Sigmoid colon (tissue), 7 donors: Measurements from ENCODE around the gene BBOF1. TPM values are rescaled to one million over a fixed set of nuclear protein-coding genes. Genes with fewer than 3 reads are reported as not detected.

Experiments
- DNase-seq: peaks from one replicate; pipeline ENCODE4 v3.0.0-alpha.2; 2019
- H3K27ac ChIP-seq, 4 donors: fragments of 200-600 bp; sonication (generic); one replicate each; pipeline ENCODE4 v1.5.1; 2016 to 2019; ENCODE audit warnings: mild to moderate bottlenecking in 1 of 4
- H3K27me3 ChIP-seq, 3 donors: fragments of 200-600 bp; sonication (generic); one replicate each; pipeline ENCODE4 v1.5.1; 2019; ENCODE audit warnings: mild to moderate bottlenecking in 1 of 3
- H3K36me3 ChIP-seq, 4 donors: fragments of 200-600 bp; sonication (generic); one replicate each; pipeline ENCODE4 v1.5.1; 2016 to 2019
- H3K4me1 ChIP-seq, 4 donors: fragments of 200-600 bp; sonication (generic); one replicate each; pipeline ENCODE4 v1.5.1; 2017 to 2019
- H3K4me3 ChIP-seq, 4 donors: fragments of 200-600 bp; sonication (generic); one replicate each; pipeline ENCODE4 v1.5.1; 2017 to 2019; ENCODE audit warnings: mild to moderate bottlenecking in 2 of 4, moderate library complexity in 1 of 4
- H3K9me3 ChIP-seq, 4 donors: fragments of 200-600 bp in 3 of 4; sonication (generic) in 3 of 4; one replicate each; pipeline versions ENCODE4 v1.5.1 to v1.6.1; 2013 to 2019
- EP300 ChIP-seq, 4 donors: sonication (generic); formaldehyde crosslinking; IDR thresholded peaks; one replicate each; pipeline ENCODE4 v1.6.1; 2017; ENCODE audit warnings: antibody characterized with exemption in 4 of 4
- POLR2A ChIP-seq, 2 donors: fragments of 450-650 bp; IDR thresholded peaks; one replicate each; pipeline ENCODE4 v1.6.1; 2016; ENCODE audit warnings: antibody characterized with exemption in 2 of 2, mild to moderate bottlenecking in 2 of 2, moderate library complexity in 2 of 2
- POLR2AphosphoS5 ChIP-seq, 4 donors: sonication (generic); formaldehyde crosslinking; IDR thresholded peaks; one replicate each; pipeline ENCODE4 v1.6.1; 2017; ENCODE audit warnings: antibody characterized with exemption in 4 of 4
- WGBS, 2 donors: extraction: QIAGEN DNeasy Blood & Tissue Kit; methylation state at CpG; one replicate each; pipeline ENCODE4 v1.1.7; 2013; 5-methylcytosine and 5-hydroxymethylcytosine counted together
- intact Hi-C: fragments of 100-400 bp; cut with DNase I; formaldehyde crosslinking; loops from one replicate; pipeline ENCODE4 v1.15.1; 2023
- polyA plus RNA-seq, 3 donors: library from polyadenylated mRNA; stranded (reverse); fragments of 200-250 nt; gene quantifications; one replicate each; pipeline ENCODE4 v1.2.3, GENCODE V29; 2013
- total RNA-seq, 4 donors: library from RNA; depleted of rRNA; stranded (reverse); fragments of >200 nt; gene quantifications; one replicate each; pipeline ENCODE4 v1.1.0, GENCODE V29; 2016
- TF ChIP-seq, protein P1 (sequence below), 4 experiments: fragments of 450-650 bp in 3 of 4; fragments of 200-600 bp in 1 of 4; IDR thresholded peaks; one replicate each; pipeline ENCODE4 v1.5.1; 2016 to 2019; ENCODE audit warnings: antibody characterized with exemption in 4 of 4, mild to moderate bottlenecking in 3 of 4, moderate library complexity in 2 of 4
- donor health status: healthy with polysubstance abuse.
- donor health status: Bipolar disorder and iron deficiency.
- donor health status: healthy.

Gene BBOF1
- total and polyA plus RNA-seq, 7 donors, result 2.5 to 13.6 (median 8.9) TPM

GRCh38 chr14:74065746-74066575 is 46.8 kb downstream of the BBOF1 start:
- WGBS, 2 donors, result 90% methylated on average over 3 of the region's 3 CpGs
- no peaks in the 10 kb centered on the region for H3K27me3 ChIP-seq
- no peaks in the 10 kb centered on the region for H3K4me1 ChIP-seq
- H3K27ac ChIP-seq, result no peak overlapping the region
- no peak for DNase-seq
- H3K36me3 ChIP-seq, result peaks cover 6 to 97% (median 33%) of the 10 kb centered on the region in 4 donors
- TF ChIP-seq, protein P1, sequence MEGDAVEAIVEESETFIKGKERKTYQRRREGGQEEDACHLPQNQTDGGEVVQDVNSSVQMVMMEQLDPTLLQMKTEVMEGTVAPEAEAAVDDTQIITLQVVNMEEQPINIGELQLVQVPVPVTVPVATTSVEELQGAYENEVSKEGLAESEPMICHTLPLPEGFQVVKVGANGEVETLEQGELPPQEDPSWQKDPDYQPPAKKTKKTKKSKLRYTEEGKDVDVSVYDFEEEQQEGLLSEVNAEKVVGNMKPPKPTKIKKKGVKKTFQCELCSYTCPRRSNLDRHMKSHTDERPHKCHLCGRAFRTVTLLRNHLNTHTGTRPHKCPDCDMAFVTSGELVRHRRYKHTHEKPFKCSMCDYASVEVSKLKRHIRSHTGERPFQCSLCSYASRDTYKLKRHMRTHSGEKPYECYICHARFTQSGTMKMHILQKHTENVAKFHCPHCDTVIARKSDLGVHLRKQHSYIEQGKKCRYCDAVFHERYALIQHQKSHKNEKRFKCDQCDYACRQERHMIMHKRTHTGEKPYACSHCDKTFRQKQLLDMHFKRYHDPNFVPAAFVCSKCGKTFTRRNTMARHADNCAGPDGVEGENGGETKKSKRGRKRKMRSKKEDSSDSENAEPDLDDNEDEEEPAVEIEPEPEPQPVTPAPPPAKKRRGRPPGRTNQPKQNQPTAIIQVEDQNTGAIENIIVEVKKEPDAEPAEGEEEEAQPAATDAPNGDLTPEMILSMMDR (IDR thresholded peaks at IDR 0.05), result no peak
- TF ChIP-seq POLR2AphosphoS5 (IDR thresholded peaks at IDR 0.05) (no peak), POLR2A (IDR thresholded peaks at IDR 0.05) (no peak)
- no peaks in the 10 kb centered on the region for H3K9me3 ChIP-seq
- H3K4me3 ChIP-seq, result no peak overlapping the region
- intact Hi-C loops, result no loop called here

- Histone ChIP-seq H3K4me3 (no peak overlapping the region), H3K9me3 (no peaks in the 10 kb centered on the region), H3K36me3 (peaks cover 0 to 20% (median 3%) of the 10 kb centered on the region in 4 donors), H3K4me1 (no peaks in the 10 kb centered on the region), H3K27ac (no peak overlapping the region), H3K27me3 (no peaks in the 10 kb centered on the region)
- WGBS, 2 donors, result 46 to 95% methylated on average over 1 of the region's 1 CpG
- TF ChIP-seq EP300 (IDR thresholded peaks at IDR 0.05), result no peak
- TF ChIP-seq POLR2A (IDR thresholded peaks at IDR 0.05), result no peak
- TF ChIP-seq, protein P1 (IDR thresholded peaks at IDR 0.05), result no peak
- TF ChIP-seq POLR2AphosphoS5 (IDR thresholded peaks at IDR 0.05), result no peak
- intact Hi-C loops, result no loop called here
- no peak for DNase-seq
These were observed 58.3 kb downstream of the BBOF1 start for GRCh38 chr14:74077401-74077800.

- no peak overlapping the region for H3K27ac ChIP-seq
- H3K4me3 ChIP-seq, result no peak overlapping the region
- H3K27me3 ChIP-seq, result no peaks in the 10 kb centered on the region
- H3K9me3 ChIP-seq, result no peaks in the 10 kb centered on the region
- TF ChIP-seq POLR2A (IDR thresholded peaks at IDR 0.05) (no peak), EP300 (IDR thresholded peaks at IDR 0.05) (no peak), POLR2AphosphoS5 (IDR thresholded peaks at IDR 0.05) (no peak)
- TF ChIP-seq, protein P1 (IDR thresholded peaks at IDR 0.05), result no peak
- H3K4me1 ChIP-seq, result peaks cover 0 to 20% (median 18%) of the 10 kb centered on the region in 4 donors
- DNase-seq, result no peak
- WGBS, 2 donors, result 44 to 74% methylated on average over 4 of the region's 4 CpGs
- intact Hi-C loops, result loop anchor here (10.0 kb wide), 1 partner anchor 414 kb away; the partner anchor contains the start of genes ISCA2 and NPC2
- no peaks in the 10 kb centered on the region for H3K36me3 ChIP-seq
These were observed 61.8 kb downstream of the BBOF1 start for GRCh38 chr14:74080820-74081460.

DNA sequence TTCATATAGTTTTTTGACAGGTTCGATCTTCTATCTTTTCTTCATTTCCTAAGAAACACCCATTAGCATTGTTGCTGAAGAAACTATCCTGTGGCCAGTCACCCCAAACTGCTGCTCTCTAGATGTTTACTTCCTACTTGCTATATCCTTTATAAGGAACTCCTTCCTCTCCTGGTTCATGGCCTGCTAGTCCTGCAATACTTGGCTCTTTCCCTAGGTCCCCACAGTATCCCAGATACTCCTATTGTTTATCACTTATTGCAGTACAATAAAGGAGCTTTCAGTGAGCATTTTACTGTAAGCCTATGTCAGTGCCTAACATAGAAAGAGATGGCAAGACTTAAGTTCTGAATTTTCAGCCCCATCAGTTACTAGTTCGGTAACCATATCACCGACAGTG is 62.3 kb downstream of the BBOF1 start:
- WGBS, 2 donors, result 92 to 97% methylated on average over 3 of the region's 3 CpGs
- Histone ChIP-seq H3K4me3 (no peak overlapping the region), H3K36me3 (no peaks in the 10 kb centered on the region), H3K4me1 (peaks cover 0 to 25% (median 20%) of the 10 kb centered on the region in 4 donors), H3K27me3 (no peaks in the 10 kb centered on the region), H3K9me3 (no peaks in the 10 kb centered on the region), H3K27ac (no peak overlapping the region)
- no peak for DNase-seq
- intact Hi-C loops, result loop anchor here (10.0 kb wide), 1 partner anchor 413 kb away; the partner anchor contains the start of genes ISCA2 and NPC2
- TF ChIP-seq, protein P1 (IDR thresholded peaks at IDR 0.05), result no peak
- TF ChIP-seq POLR2A (IDR thresholded peaks at IDR 0.05) (no peak), EP300 (IDR thresholded peaks at IDR 0.05) (no peak), POLR2AphosphoS5 (IDR thresholded peaks at IDR 0.05) (no peak)
